HG03469 (cell line): Measurements from ENCODE around the gene CALML5.

Experiments used
- ATAC-seq: cut with Tn5 transposase; IDR thresholded peaks from one replicate; pipeline ENCODE4 v1.9.1; 2021; ENCODE audit warnings: mild to moderate bottlenecking, moderate library complexity, moderate number of reproducible peaks; ENCODE audit not compliant: unreplicated experiment

CALML5 gene

GRCh38 chr10:5502571-5503476 is 3.5 kb upstream of the CALML5 start:
- no peak for ATAC-seq

GRCh38 chr10:5502061-5502521 is 2.7 kb upstream of the CALML5 start:
- ATAC-seq: no peak

GRCh38 chr10:5500910-5501309 is 1.5 kb upstream of the CALML5 start:
- no peak for ATAC-seq

- no peak for ATAC-seq
These were observed 846 bp upstream of the CALML5 start for GRCh38 chr10:5500162-5500670.

- ATAC-seq: no peak
These were observed 428 bp downstream of the CALML5 start for GRCh38 chr10:5498791-5499492.

- no peak for ATAC-seq
These were observed 1.2 kb downstream of the CALML5 start for GRCh38 chr10:5497948-5498730.

- ATAC-seq: no peak
These were observed 2.1 kb downstream of the CALML5 start for GRCh38 chr10:5497289-5497688.

- no peak for ATAC-seq
These were observed 2.8 kb downstream of the CALML5 start for GRCh38 chr10:5496261-5497250.

- no peak for ATAC-seq
These were observed 4.8 kb downstream of the CALML5 start for GRCh38 chr10:5494611-5495010.

GRCh38 chr10:5493691-5494090 is 5.7 kb downstream of the CALML5 start:
- ATAC-seq: no peak

- ATAC-seq: no peak
These were observed 6.3 kb downstream of the CALML5 start for GRCh38 chr10:5492929-5493576.

GRCh38 chr10:5492322-5492855 is 7.0 kb downstream of the CALML5 start:
- ATAC-seq: no peak

- no peak for ATAC-seq
These were observed 7.9 kb downstream of the CALML5 start for GRCh38 chr10:5491477-5491876.

GRCh38 chr10:5490698-5491464 is 8.5 kb downstream of the CALML5 start:
- ATAC-seq: no peak

- no peak for ATAC-seq
These were observed 9.3 kb downstream of the CALML5 start for GRCh38 chr10:5490032-5490431.

- no peak for ATAC-seq
These were observed 10.9 kb downstream of the CALML5 start for GRCh38 chr10:5488272-5489161.

GRCh38 chr10:5486853-5487235 is 12.5 kb downstream of the CALML5 start:
- ATAC-seq: no peak
